NT2/D1 (cell line): ENCODE measurements around the gene SPTLC1.
"Not testable (repeated sequence)": the region's sequence is repeated elsewhere in the genome, so short reads cannot be mapped to it uniquely, and the experiment has no call there.

Source experiments
- DNase-seq: peaks from one replicate; pipeline ENCODE4 v3.0.0-alpha.2; 2011; ENCODE audit warnings: low read depth, low spot score
- H3K27me3 ChIP-seq: 2 replicates; pipeline ENCODE4 v1.6.0; 2011; ENCODE audit warnings: mild to moderate bottlenecking; ENCODE audit not compliant: insufficient read length, insufficient read depth
- H3K36me3 ChIP-seq: 2 replicates; pipeline ENCODE4 v1.6.1; 2011; ENCODE audit warnings: mild to moderate bottlenecking, low read length, mixed read lengths; ENCODE audit not compliant: insufficient read depth, insufficient read length
- H3K4me1 ChIP-seq: 2 replicates; pipeline ENCODE4 v1.5.1; 2011; ENCODE audit not compliant: insufficient read depth, insufficient read length
- H3K4me3 ChIP-seq: 2 replicates; pipeline ENCODE4 v1.5.1; 2011; ENCODE audit warnings: low read depth; ENCODE audit not compliant: insufficient read length
- H3K9ac ChIP-seq: 2 replicates; pipeline ENCODE4 v1.6.0; 2011; ENCODE audit warnings: low read depth; ENCODE audit not compliant: insufficient read length
- H3K9me3 ChIP-seq: 2 replicates; pipeline ENCODE4 v1.5.1; 2011; ENCODE audit warnings: mild to moderate bottlenecking, low read length; ENCODE audit not compliant: insufficient read depth
- SUZ12 ChIP-seq: IDR thresholded peaks from 2 replicates; pipeline ENCODE4 v1.6.1; 2011; ENCODE audit not compliant: insufficient read length, insufficient read depth; ENCODE audit errors: extremely low read depth
- YY1 ChIP-seq: IDR thresholded peaks from 2 replicates; pipeline ENCODE4 v1.6.1; 2011; ENCODE audit not compliant: insufficient read length, insufficient read depth
- ZNF274 ChIP-seq: IDR thresholded peaks from 2 replicates; pipeline ENCODE4 v1.6.1; 2011; ENCODE audit warnings: mild to moderate bottlenecking, low read depth, low read length

The SPTLC1 gene

GRCh38 chr9:92115071-92115858, at the start of gene SPTLC1:
Gene SPTLC1 (minus strand): TSS chr9:92115413. CDS start chr9:92115370, 43 bp downstream.
- TF ChIP-seq ZNF274, result no peak
- TF ChIP-seq SUZ12, result no peak
- peak; percentile 78 for TF ChIP-seq YY1
- peaks cover 37% of the 10 kb centered on the region for H3K36me3 ChIP-seq
- H3K4me1 ChIP-seq, result no peaks in the 10 kb centered on the region
- H3K27me3 ChIP-seq, result peaks cover 4% of the 10 kb centered on the region
- no peaks in the 10 kb centered on the region for H3K9me3 ChIP-seq
- H3K9ac ChIP-seq, result peak within 1 kb of the TSS; percentile 95
- H3K4me3 ChIP-seq, result peak within 1 kb of the TSS; percentile 90
- peak; percentile 93 for DNase-seq

- Histone ChIP-seq H3K9ac (no peak overlapping the region), H3K4me3 (no peak overlapping the region), H3K27me3 (no peaks in the 10 kb centered on the region), H3K4me1 (no peaks in the 10 kb centered on the region), H3K36me3 (no peaks in the 10 kb centered on the region), H3K9me3 (0 out of 2 replicates have a peak, but pooled peaks cover 7% of the 10 kb centered on the region)
- TF ChIP-seq SUZ12 (no peak), ZNF274 (no peak), YY1 (no peak)
- DNase-seq, result no peak
Observed at GRCh38 chr9:92164975-92165374, 49.8 kb upstream of the SPTLC1 start.

GRCh38 chr9:92164490-92164889, 49.3 kb upstream of the SPTLC1 start:
- H3K9ac ChIP-seq, result no peak overlapping the region
- no peaks in the 10 kb centered on the region for H3K36me3 ChIP-seq
- H3K27me3 ChIP-seq, result no peaks in the 10 kb centered on the region
- H3K9me3 ChIP-seq, result 0 out of 2 replicates have a peak, but pooled peaks cover 7% of the 10 kb centered on the region
- no peaks in the 10 kb centered on the region for H3K4me1 ChIP-seq
- no peak for DNase-seq
- TF ChIP-seq ZNF274 (no peak), SUZ12 (no peak), YY1 (no peak)
- no peak overlapping the region for H3K4me3 ChIP-seq

- H3K36me3 ChIP-seq, result no peaks in the 10 kb centered on the region
- H3K9ac ChIP-seq, result no peak overlapping the region
- peaks cover 17% of the 10 kb centered on the region; the same call in 1 of the 2 replicates for H3K9me3 ChIP-seq
- no peak overlapping the region for H3K4me3 ChIP-seq
- H3K4me1 ChIP-seq, result no peaks in the 10 kb centered on the region
- TF ChIP-seq ZNF274 (no peak), YY1 (no peak)
- DNase-seq, result no peak
- H3K27me3 ChIP-seq, result no peaks in the 10 kb centered on the region
Observed at GRCh38 chr9:92163276-92163675, 48.1 kb upstream of the SPTLC1 start.

GRCh38 chr9:92160786-92161185, 45.6 kb upstream of the SPTLC1 start:
- no peak overlapping the region for H3K9ac ChIP-seq
- H3K27me3 ChIP-seq, result no peaks in the 10 kb centered on the region
- DNase-seq, result no peak
- H3K36me3 ChIP-seq, result no peaks in the 10 kb centered on the region
- TF ChIP-seq ZNF274 (no peak), SUZ12 (no peak), YY1 (no peak)
- no peak overlapping the region for H3K4me3 ChIP-seq
- H3K9me3 ChIP-seq, result peaks cover 18% of the 10 kb centered on the region; the same call in 1 of the 2 replicates
- H3K4me1 ChIP-seq, result no peaks in the 10 kb centered on the region

- TF ChIP-seq SUZ12 (no peak), YY1 (no peak), ZNF274 (no peak)
- H3K4me1 ChIP-seq, result no peaks in the 10 kb centered on the region
- no peak overlapping the region for H3K4me3 ChIP-seq
- no peaks in the 10 kb centered on the region for H3K36me3 ChIP-seq
- no peak overlapping the region for H3K9ac ChIP-seq
- H3K9me3 ChIP-seq, result peaks cover 18% of the 10 kb centered on the region; the same call in 1 of the 2 replicates
- H3K27me3 ChIP-seq, result no peaks in the 10 kb centered on the region
- DNase-seq, result no peak
Observed at GRCh38 chr9:92159058-92159457, 43.8 kb upstream of the SPTLC1 start.

- Histone ChIP-seq H3K9me3 (peaks cover 18% of the 10 kb centered on the region; the same call in 1 of the 2 replicates), H3K27me3 (no peaks in the 10 kb centered on the region), H3K4me1 (no peaks in the 10 kb centered on the region), H3K4me3 (no peak overlapping the region), H3K9ac (no peak overlapping the region), H3K36me3 (no peaks in the 10 kb centered on the region)
- TF ChIP-seq YY1, result no peak
- TF ChIP-seq SUZ12, result no peak
- TF ChIP-seq ZNF274, result no peak
- no peak for DNase-seq
Observed at GRCh38 chr9:92158097-92158601, 42.9 kb upstream of the SPTLC1 start.

GRCh38 chr9:92155736-92156135, 40.5 kb upstream of the SPTLC1 start:
- peaks cover 10% of the 10 kb centered on the region; the same call in 1 of the 2 replicates for H3K9me3 ChIP-seq
- not testable (repeated sequence) for H3K36me3 ChIP-seq, H3K27me3 ChIP-seq, H3K9ac ChIP-seq, H3K4me3 ChIP-seq, H3K4me1 ChIP-seq, DNase-seq
